Activated T-helper 9 cell treated with anti-CD3 and anti-CD28 coated beads, Interleukin-2, amount 50 U/mL, for 16 hours (primary cell): ENCODE results near the gene TXN.

Experiments
- DNase-seq: peaks from one replicate; pipeline ENCODE4 v3.0.0-alpha.2; 2020; ENCODE audit warnings: low read depth

TXN gene

DNA sequence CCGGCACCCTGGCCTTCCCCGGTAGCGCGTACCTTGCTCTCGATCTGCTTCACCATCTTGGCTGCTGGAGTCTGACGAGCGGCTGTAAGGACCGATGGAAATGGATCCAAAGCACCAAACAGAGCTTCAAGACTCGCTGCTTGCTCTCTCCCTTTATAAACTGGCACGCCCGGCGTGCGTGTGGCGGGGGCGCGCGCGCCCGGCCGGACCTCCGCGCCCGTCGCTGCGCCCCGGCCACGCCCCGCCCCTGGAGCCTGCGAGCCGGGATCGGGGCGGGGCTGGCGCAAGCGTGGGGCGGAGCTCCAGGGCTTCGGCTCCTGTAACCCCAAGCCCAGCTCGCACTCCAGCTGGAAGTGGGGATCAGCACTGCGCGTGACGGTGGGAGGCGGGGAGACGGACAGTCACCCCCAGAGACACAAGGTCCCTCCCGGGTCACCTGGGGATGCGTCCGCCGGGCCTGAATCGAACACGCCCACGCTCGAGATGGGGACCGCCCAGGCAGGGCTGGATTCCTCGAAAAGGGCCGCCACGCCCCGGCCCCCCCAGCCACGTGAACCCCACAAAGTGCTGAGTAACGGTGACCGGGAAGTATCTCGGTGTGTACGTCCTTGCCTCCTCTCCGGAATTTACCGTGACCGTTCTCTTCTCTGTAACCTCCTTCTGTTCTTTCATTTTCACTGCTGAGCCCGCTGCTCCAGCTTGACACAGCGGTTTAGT lies at the start of gene TXN:
TXN (minus strand) TSS at position 128 of the 717 bp plus-strand sequence; CDS start at position 56, 72 bp downstream.
- peak; percentile 83 for DNase-seq

GRCh38 chr9:110303133-110303532 lies 46.8 kb upstream of the TXN start:
- no peak for DNase-seq

DNA sequence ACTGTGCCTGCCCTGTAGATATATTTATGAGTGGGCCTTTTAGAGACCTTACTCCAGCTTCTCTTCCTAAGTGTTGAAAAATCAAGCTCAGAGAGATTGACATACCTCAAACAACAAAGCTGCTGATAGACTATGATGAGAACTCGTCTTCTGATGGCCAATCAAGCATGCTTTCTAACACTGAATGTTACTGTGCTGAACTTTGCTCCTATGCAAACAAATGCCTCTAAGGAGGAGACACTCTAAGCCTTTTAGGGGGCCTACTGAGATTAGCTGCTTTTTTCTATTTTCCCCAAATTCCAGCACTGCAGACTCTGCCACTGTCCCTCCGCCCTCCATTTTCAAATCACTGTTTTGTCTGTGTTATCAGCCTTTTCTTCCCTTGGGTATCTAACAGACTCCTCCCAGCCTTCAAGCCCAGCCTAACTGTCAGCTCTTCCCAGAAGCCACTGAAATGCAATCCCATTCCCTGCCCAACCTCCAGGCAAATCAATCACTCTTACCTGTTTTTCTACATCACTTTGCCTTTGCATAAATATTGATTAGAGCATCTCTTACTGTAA lies 41.8 kb upstream of the TXN start:
- DNase-seq: no peak

- no peak for DNase-seq
Observed at GRCh38 chr9:110293248-110293647, 36.9 kb upstream of the TXN start.

- no peak for DNase-seq
Observed at GRCh38 chr9:110291921-110292557, 35.7 kb upstream of the TXN start.

GRCh38 chr9:110290001-110290400 lies 33.7 kb upstream of the TXN start:
- DNase-seq: no peak

- no peak for DNase-seq
Observed at GRCh38 chr9:110288503-110288902, 32.2 kb upstream of the TXN start.

- DNase-seq: no peak
Observed at GRCh38 chr9:110287289-110287680, 31.0 kb upstream of the TXN start.

GRCh38 chr9:110284211-110284844 lies 28.0 kb upstream of the TXN start:
- DNase-seq: no peak

DNA sequence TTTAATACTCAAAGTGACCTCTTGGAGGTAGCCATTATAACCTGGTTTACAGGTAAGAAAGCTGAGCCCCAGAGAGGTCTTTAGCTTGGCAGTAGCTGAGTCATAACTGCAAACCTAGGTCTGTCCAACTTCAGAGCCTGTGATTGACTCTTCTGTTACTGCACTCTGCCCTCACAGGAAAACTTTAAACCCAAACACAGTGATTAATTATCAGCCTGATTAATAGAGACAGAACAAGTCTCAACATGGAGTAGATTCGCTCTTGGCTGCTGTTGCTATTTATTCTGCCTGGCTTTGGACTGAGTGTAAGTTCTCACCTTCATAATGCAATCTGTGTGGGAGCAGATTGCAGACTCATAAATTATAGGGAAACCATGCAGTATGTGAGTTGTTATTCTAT lies 27.4 kb upstream of the TXN start:
- no peak for DNase-seq

- no peak for DNase-seq
Observed at GRCh38 chr9:110282739-110283081, 26.4 kb upstream of the TXN start.

DNA sequence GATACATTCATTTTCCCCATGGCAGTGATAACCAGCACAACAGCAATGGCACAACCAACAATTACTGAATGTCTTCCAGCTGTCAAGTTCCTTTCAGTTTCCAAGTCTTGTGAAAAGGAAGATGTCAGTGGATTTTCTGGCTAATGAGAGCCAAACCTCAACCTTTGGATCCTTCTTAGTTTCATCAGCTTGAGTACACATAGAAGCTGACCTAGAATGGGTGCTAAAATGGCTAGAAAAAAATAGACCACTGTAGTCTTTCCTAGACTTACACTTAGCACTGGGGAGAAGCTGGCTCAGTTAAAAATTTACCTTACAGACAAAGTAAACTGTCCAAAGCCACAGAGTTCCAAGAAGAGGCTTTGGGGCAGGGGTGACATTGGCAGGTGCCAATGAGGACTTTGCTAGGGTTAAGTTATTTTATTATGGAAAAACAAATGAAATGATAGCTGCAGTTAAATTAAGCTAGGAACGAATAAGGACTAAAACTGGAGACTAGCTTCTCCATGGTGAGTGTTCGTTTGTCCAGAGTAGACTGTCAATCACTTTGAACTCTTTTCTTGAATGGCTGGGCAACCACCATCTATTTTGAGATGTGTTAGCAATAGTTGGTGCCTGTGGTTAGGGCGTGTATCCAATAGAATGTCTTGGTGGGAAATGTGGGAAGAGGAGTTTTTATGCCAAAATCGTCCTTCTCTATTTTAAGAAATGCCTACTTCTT lies 25.9 kb upstream of the TXN start:
- no peak for DNase-seq

DNA sequence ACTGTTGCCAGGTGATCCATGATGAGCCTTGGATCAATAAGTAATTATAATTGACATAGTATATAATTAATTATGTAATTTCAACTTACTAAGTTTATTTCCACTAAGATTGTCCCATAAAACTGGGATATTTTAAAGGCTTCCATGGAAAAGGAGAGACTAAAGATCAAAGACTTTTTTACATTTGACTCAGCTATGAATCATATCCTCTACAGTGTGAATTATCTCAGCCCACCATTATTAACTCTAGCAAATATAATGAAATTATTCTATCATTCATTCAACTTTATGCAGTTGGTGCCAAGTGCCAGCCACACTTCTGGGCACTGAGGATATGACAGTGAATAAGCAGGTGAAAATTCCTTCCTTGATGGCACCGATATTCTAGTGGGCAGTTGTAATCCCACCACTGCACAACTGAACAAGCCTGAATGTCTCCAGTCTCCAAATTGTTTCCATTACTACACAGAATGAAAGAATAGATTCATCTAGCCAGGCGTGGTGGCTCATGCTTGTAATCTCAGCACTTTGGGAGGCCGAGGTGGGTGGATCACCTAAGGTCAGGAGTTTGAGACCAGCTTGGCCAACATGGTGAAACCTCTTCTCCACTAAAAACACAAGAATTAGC lies 21.9 kb upstream of the TXN start:
- no peak for DNase-seq

GRCh38 chr9:110276781-110277180 lies 20.5 kb upstream of the TXN start:
- no peak for DNase-seq

DNA sequence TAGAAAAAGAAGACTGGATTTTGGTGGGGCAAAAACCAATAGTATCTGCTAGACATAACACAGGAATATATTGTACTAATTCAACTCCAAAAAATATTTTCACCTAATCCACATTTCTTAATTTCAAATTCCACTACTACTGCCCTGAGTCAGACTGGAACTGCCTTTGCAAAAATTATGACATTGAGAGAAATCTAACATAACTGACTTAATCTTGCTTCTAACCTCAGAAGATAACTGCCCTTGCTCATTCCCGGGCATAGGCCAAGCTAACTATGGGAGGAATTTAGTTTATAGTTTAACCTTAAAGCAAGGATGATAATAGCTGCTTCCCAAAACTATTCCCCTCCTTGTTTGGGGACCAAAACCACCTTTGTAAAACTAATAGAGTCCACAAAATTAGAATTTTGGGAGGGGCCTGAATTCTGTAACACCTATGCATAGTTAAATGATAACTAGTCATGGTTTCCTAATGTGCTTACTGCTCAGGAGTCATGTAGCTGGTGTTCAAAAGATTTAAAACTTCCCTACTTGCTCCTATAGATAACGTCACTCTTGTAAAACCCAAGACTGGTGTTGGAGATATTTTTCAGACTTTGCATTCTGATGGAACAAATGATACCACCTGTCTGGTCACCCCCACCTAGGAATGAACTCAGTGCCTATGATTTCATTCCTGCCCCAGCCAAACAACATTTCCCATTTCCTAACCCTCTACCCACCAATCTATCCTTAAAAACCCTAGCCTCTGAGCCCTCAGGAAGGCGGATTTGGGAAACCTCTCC lies 14.1 kb upstream of the TXN start:
- no peak for DNase-seq

DNA sequence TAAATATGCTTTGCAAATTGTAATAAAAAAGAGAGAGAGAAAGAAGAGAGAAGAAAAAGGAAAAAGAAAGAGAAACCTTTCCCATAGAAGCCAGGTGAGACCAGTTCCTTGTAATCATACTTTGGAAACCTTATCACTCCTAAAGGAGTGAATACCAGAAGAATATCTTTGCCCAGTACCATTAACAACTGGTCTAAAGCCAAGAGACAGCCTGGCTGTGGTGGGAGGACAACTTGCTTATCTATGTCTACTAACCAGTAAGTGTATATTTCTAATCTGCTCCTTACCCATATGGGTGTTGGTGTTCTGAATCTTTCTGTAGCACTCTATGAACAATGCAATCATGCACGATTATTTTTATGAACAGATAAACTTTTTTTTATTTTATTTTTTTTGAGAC lies 10.5 kb upstream of the TXN start:
- DNase-seq: no peak

GRCh38 chr9:110261632-110262031 lies 5.3 kb upstream of the TXN start:
- no peak for DNase-seq

GRCh38 chr9:110260911-110261310 lies 4.6 kb upstream of the TXN start:
- DNase-seq: no peak

DNA sequence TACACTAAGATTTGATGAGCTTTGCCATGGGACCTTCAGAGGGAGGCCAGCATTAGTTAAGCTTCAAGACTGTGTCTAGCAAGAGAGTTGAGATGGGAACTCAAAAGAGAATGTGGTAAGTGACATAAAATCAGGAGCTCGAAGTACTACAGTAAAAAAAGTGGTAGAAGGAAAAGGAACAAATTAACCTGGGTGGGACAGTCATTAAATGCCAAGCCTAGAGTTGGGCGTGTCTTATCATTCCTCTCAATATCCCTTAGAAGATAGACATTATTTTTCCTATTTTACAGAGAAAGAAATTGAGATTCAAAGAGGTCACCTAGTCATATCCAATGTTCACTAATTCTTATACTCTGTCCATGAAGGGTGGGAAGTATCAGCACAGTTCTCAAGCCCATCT lies 3.3 kb upstream of the TXN start:
- no peak for DNase-seq

- DNase-seq: no peak
Observed at GRCh38 chr9:110258690-110259091, 2.4 kb upstream of the TXN start.

- DNase-seq: no peak
Observed at GRCh38 chr9:110257956-110258355, 1.6 kb upstream of the TXN start.
